ENCODE results near the gene CCDC171. TPM values are rescaled to one million over a fixed set of nuclear protein-coding genes. Genes with fewer than 3 reads are reported as not detected.

The CCDC171 gene
- total and polyA plus RNA-seq, 2 of the 13 experiments (the other 11 are each of a cell fraction or from before 2014, with no cell fraction given) = 0.95 to 2.5 TPM

GRCh38 chr9:15552636-15553527, at the start of gene CCDC171 (continued):
- TF ChIP-seq FOXP4 (CRISPR knock-in tag; IDR thresholded peaks at IDR 0.05) (peak; percentile 31; the same call in 1 of the 2 replicates), PHF21A (CRISPR knock-in tag; IDR thresholded peaks at IDR 0.05) (peak; percentile 67; the same call in 1 of the 2 replicates), ZNF34 (CRISPR knock-in tag; IDR thresholded peaks at IDR 0.05; ENCODE audit: borderline replicate concordance) (peak; percentile 40; the same call in 1 of the 2 replicates), ZNF710 (CRISPR knock-in tag; IDR thresholded peaks at IDR 0.05; ENCODE audit: borderline replicate concordance) (peak; percentile 84; the same call in 1 of the 2 replicates), ASH2L (IDR thresholded peaks at IDR 0.05; ENCODE audit: insufficient read length, low read depth, low read length) (peak; percentile 65), ZNF280B (CRISPR knock-in tag; IDR thresholded peaks at IDR 0.05; ENCODE audit: borderline replicate concordance) (no peak; the same call in 1 of the 2 replicates), ERF (CRISPR knock-in tag; IDR thresholded peaks at IDR 0.05) (peak; percentile 56), NR3C1 (CRISPR knock-in tag; IDR thresholded peaks at IDR 0.05) (no peak), ZFP90 (CRISPR knock-in tag; IDR thresholded peaks at IDR 0.05; ENCODE audit: borderline replicate concordance) (peak; percentile 58; the same call in 1 of the 2 replicates), DNMT1 (CRISPR knock-in tag; IDR thresholded peaks at IDR 0.05) (no peak), ZNF558 (CRISPR knock-in tag; IDR thresholded peaks at IDR 0.05; ENCODE audit: borderline replicate concordance) (peak; percentile 66; the same call in 1 of the 2 replicates), RFXANK (CRISPR knock-in tag; IDR thresholded peaks at IDR 0.05) (0 out of 2 replicates have a peak, but pooled peaks have one; percentile 54), EZH2 (conservative IDR thresholded peaks at IDR 0.05; ENCODE audit: low read depth, low read length) (no peak), SMAD3 (CRISPR knock-in tag; IDR thresholded peaks at IDR 0.05) (0 out of 2 replicates have a peak, but pooled peaks have one; percentile 32), THRA (CRISPR knock-in tag; IDR thresholded peaks at IDR 0.05; ENCODE audit: borderline replicate concordance) (peak; percentile 41; the same call in 1 of the 2 replicates)
- TF ChIP-seq, protein P1, sequence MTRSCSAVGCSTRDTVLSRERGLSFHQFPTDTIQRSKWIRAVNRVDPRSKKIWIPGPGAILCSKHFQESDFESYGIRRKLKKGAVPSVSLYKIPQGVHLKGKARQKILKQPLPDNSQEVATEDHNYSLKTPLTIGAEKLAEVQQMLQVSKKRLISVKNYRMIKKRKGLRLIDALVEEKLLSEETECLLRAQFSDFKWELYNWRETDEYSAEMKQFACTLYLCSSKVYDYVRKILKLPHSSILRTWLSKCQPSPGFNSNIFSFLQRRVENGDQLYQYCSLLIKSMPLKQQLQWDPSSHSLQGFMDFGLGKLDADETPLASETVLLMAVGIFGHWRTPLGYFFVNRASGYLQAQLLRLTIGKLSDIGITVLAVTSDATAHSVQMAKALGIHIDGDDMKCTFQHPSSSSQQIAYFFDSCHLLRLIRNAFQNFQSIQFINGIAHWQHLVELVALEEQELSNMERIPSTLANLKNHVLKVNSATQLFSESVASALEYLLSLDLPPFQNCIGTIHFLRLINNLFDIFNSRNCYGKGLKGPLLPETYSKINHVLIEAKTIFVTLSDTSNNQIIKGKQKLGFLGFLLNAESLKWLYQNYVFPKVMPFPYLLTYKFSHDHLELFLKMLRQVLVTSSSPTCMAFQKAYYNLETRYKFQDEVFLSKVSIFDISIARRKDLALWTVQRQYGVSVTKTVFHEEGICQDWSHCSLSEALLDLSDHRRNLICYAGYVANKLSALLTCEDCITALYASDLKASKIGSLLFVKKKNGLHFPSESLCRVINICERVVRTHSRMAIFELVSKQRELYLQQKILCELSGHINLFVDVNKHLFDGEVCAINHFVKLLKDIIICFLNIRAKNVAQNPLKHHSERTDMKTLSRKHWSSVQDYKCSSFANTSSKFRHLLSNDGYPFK (CRISPR knock-in tag; IDR thresholded peaks at IDR 0.05; ENCODE audit: borderline replicate concordance) = peak; percentile 76; the same call in 1 of the 2 replicates

Measured in HepG2 (cell line).